GM13977 (cell line): ENCODE results near the gene GGCX.

Experiments used
- DNase-seq: peaks from one replicate; pipeline ENCODE4 v3.0.0; 2012; ENCODE audit warnings: low spot score
- CTCF ChIP-seq: IDR thresholded peaks from 2 replicates; pipeline ENCODE4 v1.5.1; 2012; ENCODE audit warnings: mild to moderate bottlenecking, control low read depth; ENCODE audit not compliant: insufficient read depth; ENCODE audit errors: extremely low read depth, missing control alignments
- in situ Hi-C: fragments of 300-500 bp; cut with MboI; formaldehyde crosslinking; loops from one replicate; pipeline ENCODE4 v1.12.0; 2022; ENCODE audit warnings: low sequenced_read_pairs, low pct_unique_long_range_greater_than_20kb, mixed read lengths, inconsistent platforms; ENCODE audit not compliant: unreplicated experiment

The GGCX gene

DNA sequence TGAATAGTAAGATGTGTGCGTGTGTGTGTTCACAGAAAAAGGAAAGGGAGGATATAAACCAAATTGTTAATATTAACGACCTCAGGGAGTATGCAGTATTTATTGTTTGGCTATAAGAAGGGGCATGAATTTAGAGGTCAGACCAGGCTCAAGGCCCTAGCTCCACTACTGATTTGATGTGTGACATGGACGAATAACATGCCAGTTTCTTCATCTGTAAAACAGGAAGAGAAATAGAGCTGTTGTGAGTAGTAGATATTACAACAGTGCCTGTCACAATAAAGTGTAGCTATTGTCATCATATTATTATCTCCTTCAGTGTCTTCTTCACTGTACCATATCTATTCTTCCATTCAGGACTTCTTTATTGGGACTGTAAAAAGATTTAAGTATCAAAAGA is 26.4 kb downstream of the GGCX start:
- no peak for DNase-seq
- no peak for TF ChIP-seq CTCF
- in situ Hi-C loops, result no loop called here

GRCh38 chr2:85534099-85534498 is 27.2 kb downstream of the GGCX start:
- in situ Hi-C loops, result no loop called here
- DNase-seq, result no peak
- TF ChIP-seq CTCF, result no peak

DNA sequence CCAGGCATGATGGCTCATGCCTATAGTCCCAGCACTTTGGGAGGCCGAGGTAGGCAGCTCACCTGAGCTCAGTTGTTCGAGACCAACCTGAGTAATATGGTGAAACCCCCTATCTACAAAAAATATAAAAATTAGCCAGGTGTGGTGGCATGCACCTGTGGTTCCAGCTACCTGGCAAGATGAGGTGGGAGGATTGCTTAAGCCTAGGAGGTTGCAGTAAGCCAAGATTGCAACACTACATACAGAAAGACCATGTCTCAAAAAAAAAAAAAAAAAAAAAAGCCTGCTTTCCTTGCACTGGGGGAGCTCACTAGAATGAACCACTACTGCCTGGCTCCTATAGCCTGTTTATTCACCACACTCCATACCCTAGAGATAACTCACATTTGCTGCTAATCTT is 29.7 kb downstream of the GGCX start:
- no peak for TF ChIP-seq CTCF
- in situ Hi-C loops, result no loop called here
- DNase-seq, result no peak

DNA sequence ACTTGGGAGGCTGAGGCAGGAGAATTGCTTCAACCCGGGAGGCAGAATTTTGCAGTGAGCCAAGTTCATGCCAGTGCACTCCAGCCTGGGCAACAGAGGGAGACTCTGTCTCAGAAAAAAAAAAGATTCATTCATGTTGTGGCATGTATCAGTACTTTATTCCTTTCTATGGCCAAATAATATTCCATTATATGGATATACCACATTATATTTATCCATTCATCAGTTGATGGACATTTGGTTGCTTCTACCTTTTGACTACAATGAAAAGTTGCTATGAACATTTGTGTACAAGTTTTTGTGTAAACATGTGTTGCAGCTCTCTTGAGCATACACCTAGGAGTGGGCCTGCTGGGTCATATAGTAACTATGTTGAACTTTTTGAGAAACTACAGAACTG is 31.5 kb downstream of the GGCX start:
- no peak for TF ChIP-seq CTCF
- in situ Hi-C loops, result no loop called here
- no peak for DNase-seq

- DNase-seq, result no peak
- in situ Hi-C loops, result no loop called here
- no peak for TF ChIP-seq CTCF
Measured at GRCh38 chr2:85528355-85528754, 32.9 kb downstream of the GGCX start.

DNA sequence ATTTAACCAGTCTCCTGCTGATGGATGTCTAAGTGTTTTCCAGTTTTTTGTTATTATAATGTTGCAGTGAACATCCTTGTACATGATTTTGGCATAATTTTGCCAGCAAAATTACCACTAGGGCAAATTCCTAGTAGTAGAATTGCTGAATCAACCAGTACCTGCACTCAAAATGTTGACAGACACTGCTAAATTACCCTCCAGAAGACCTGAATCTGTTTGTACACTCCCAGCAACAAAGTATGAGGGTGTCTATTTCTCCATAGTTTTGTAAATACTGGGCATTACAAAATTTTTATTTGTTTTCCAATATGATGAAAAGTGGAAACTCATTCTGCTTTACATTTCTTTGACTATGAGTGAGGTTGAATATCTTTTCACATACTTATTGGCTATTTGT is 33.5 kb downstream of the GGCX start:
- TF ChIP-seq CTCF, result no peak
- no peak for DNase-seq
- in situ Hi-C loops, result no loop called here

DNA sequence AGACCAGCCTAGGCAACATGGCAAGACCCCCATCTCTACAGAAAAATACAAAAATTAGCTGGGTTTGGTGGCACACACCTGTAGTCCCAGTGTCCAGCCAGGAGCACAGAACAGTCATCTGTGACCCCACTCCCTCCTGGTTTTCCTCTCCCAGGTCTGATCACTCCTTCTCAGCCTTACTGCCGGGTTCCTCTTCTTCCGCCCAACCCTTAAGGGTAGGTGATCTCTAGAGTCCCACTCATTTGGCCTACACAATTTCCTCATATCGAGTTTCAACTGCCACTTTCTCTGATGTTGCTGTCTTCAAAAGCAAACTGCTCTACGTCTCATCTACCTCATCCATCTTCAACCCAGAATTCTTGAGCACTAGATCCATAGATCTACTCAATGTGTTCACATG is 35.7 kb downstream of the GGCX start:
- in situ Hi-C loops, result no loop called here
- no peak for DNase-seq
- TF ChIP-seq CTCF, result no peak
